GM23338 (cell line): ENCODE data around the gene SF3B3. TPM values are rescaled to one million over a fixed set of nuclear protein-coding genes. Genes with fewer than 3 reads are reported as not detected.

Source experiments
- ATAC-seq: fragments of 200-7000 bp; cut with Tn5 transposase; 3 replicates; pipeline ENCODE4 v1.9.1; 2020
- DNase-seq: peaks from one replicate; pipeline ENCODE4 v3.0.0-alpha.2; 2015; ENCODE audit warnings: low spot score
- H2AFZ ChIP-seq: fragments of 200-600 bp; sonication (generic); 2 replicates; pipeline ENCODE4 v1.8.0; 2016; ENCODE audit warnings: antibody characterized with exemption, mild to moderate bottlenecking, moderate library complexity
- H3F3A ChIP-seq: fragments of 200-600 bp; sonication (generic); replicated peaks from 2 replicates; pipeline ENCODE4 v1.8.0; 2017; ENCODE audit warnings: antibody characterized with exemption, mixed run types, low read depth
- H3K27ac ChIP-seq: fragments of 200-600 bp; sonication (generic); 2 replicates; pipeline ENCODE4 v1.6.1; 2016; ENCODE audit warnings: low read depth
- H3K27me3 ChIP-seq: fragments of 200-600 bp; sonication (generic); 2 replicates; pipeline ENCODE4 v1.8.0; 2016; ENCODE audit warnings: mild to moderate bottlenecking, mixed run types, moderate library complexity; ENCODE audit not compliant: insufficient read depth
- H3K36me3 ChIP-seq: fragments of 200-600 bp; sonication (generic); 2 replicates; pipeline ENCODE4 v1.8.0; 2016; ENCODE audit warnings: mild to moderate bottlenecking; ENCODE audit not compliant: insufficient read depth
- H3K4me1 ChIP-seq: fragments of 200-600 bp; sonication (generic); 2 replicates; pipeline ENCODE4 v1.8.0; 2016; ENCODE audit warnings: mild to moderate bottlenecking, moderate library complexity; ENCODE audit not compliant: insufficient read depth
- H3K4me2 ChIP-seq: fragments of 200-600 bp; sonication (generic); 2 replicates; pipeline ENCODE4 v1.7.1; 2017; ENCODE audit warnings: mixed run types
- H3K4me3 ChIP-seq: fragments of 200-600 bp; sonication (generic); 2 replicates; pipeline ENCODE4 v1.6.1; 2016; ENCODE audit warnings: mixed run types
- H3K79me2 ChIP-seq: fragments of 200-600 bp; sonication (generic); replicated peaks from 2 replicates; pipeline ENCODE4 v1.8.0; 2017; ENCODE audit warnings: mild to moderate bottlenecking; ENCODE audit not compliant: insufficient read depth
- H3K9me2 ChIP-seq: fragments of 200-600 bp; sonication (generic); 2 replicates; pipeline ENCODE4 v1.8.0; 2017; ENCODE audit not compliant: insufficient read depth
- H4K20me1 ChIP-seq: fragments of 200-600 bp; sonication (generic); replicated peaks from 2 replicates; pipeline ENCODE4 v1.8.0; 2017; ENCODE audit warnings: mild to moderate bottlenecking; ENCODE audit not compliant: insufficient read depth
- H3K27ac Mint-ChIP-seq: 2 replicates; pipeline ENCODE4 v1.8.0; 2020; ENCODE audit warnings: inconsistent platforms, mild to moderate bottlenecking, moderate library complexity, mixed read lengths
- H3K27me3 Mint-ChIP-seq: 3 replicates; pipeline ENCODE4 v1.8.0; 2022; ENCODE audit warnings: low read depth, mild to moderate bottlenecking, moderate library complexity, mixed read lengths, inconsistent platforms; ENCODE audit not compliant: insufficient read depth, poor library complexity
- H3K36me3 Mint-ChIP-seq: 3 replicates; pipeline ENCODE4 v1.8.0; 2021; ENCODE audit warnings: low read depth, mild to moderate bottlenecking, inconsistent platforms, moderate library complexity, mixed read lengths
- H3K4me1 Mint-ChIP-seq: 3 replicates; pipeline ENCODE4 v1.8.0; 2020; ENCODE audit warnings: mild to moderate bottlenecking, inconsistent platforms, mixed read lengths
- H3K4me3 Mint-ChIP-seq: 3 replicates; pipeline ENCODE4 v1.8.0; 2021; ENCODE audit warnings: moderate library complexity, mild to moderate bottlenecking, inconsistent platforms, mixed read lengths
- H3K9me3 Mint-ChIP-seq: 3 replicates; pipeline ENCODE4 v1.8.0; 2020; ENCODE audit warnings: moderate library complexity, mild to moderate bottlenecking, inconsistent platforms, mixed read lengths
- EZH2phosphoT487 ChIP-seq: fragments of 200-600 bp; sonication (generic); IDR thresholded peaks from one replicate; pipeline ENCODE4 v1.8.1; 2018; ENCODE audit warnings: antibody characterized with exemption; ENCODE audit not compliant: unreplicated experiment
- JUNB ChIP-seq: IDR thresholded peaks from one replicate; pipeline ENCODE4 v1.6.1; 2016; ENCODE audit warnings: antibody characterized with exemption; ENCODE audit not compliant: unreplicated experiment
- NANOG ChIP-seq: IDR thresholded peaks from 2 replicates; pipeline ENCODE4 v1.6.1; 2016; ENCODE audit warnings: antibody characterized with exemption, borderline replicate concordance
- POLR2AphosphoS5 ChIP-seq: IDR thresholded peaks from 2 replicates; pipeline ENCODE4 v1.6.1; 2016; ENCODE audit warnings: antibody characterized with exemption, low read depth
- REST ChIP-seq: IDR thresholded peaks from one replicate; pipeline ENCODE4 v1.6.1; 2018; ENCODE audit warnings: antibody characterized with exemption; ENCODE audit not compliant: unreplicated experiment
- STAT1 ChIP-seq: IDR thresholded peaks from one replicate; pipeline ENCODE4 v1.6.1; 2016; ENCODE audit warnings: antibody characterized with exemption; ENCODE audit not compliant: unreplicated experiment
- ZNF114 ChIP-seq: fragments of 250-450 bp; sonication (Bioruptor Pico); IDR thresholded peaks from 2 replicates; pipeline ENCODE4 v1.5.0; 2020; ENCODE audit warnings: mild to moderate bottlenecking, moderate library complexity
- ZNF331 ChIP-seq: fragments of 250-450 bp; sonication (Bioruptor Pico); IDR thresholded peaks from 2 replicates; pipeline ENCODE4 v1.5.0; 2020; ENCODE audit warnings: low read depth, mild to moderate bottlenecking, moderate library complexity
- ZNF462 ChIP-seq: fragments of 250-450 bp; sonication (Bioruptor Pico); IDR thresholded peaks from 2 replicates; pipeline ENCODE4 v1.5.0; 2020; ENCODE audit warnings: mild to moderate bottlenecking, moderate library complexity
- polyA plus RNA-seq: library from polyadenylated mRNA; unstranded; fragments of >200 nt; fragmentation: Nextera tagmentation; extraction: Ambion mirVana; gene quantifications from 2 replicates; pipeline ENCODE4 v1.2.1, GENCODE V29; 2016
- total RNA-seq: library from RNA; depleted of rRNA; stranded (reverse); fragments of >200 nt; shearing (Covaris generic); gene quantifications from 2 replicates; pipeline ENCODE4 v1.2.3, GENCODE V29; 2014

SF3B3 gene
- total and polyA plus RNA-seq, 2 experiments from 2014 or later, result 202 to 289 TPM

- TF ChIP-seq ZNF462 (CRISPR knock-in tag) (no peak), STAT1 (no peak), ZNF114 (CRISPR knock-in tag) (no peak), ZNF331 (CRISPR knock-in tag) (no peak), POLR2AphosphoS5 (no peak), JUNB (no peak), NANOG (no peak), EZH2phosphoT487 (no peak)
Observed at GRCh38 chr16:70496513-70496912, 27.1 kb upstream of the SF3B3 start (continued).

GRCh38 chr16:70508752-70509151, 14.9 kb upstream of the SF3B3 start:
- Mint-ChIP-seq H3K9me3 (no peaks in the 10 kb centered on the region), H3K36me3 (peaks cover 50% of the 10 kb centered on the region), H3K27ac (no peak overlapping the region), H3K4me3 (no peak overlapping the region), H3K27me3 (peaks cover 7% of the 10 kb centered on the region), H3K4me1 (no peaks in the 10 kb centered on the region)
- no peaks in the 10 kb centered on the region for H4K20me1 ChIP-seq
- DNase-seq (no peak), ATAC-seq (no peak)
- H3K4me2 ChIP-seq, result no peak overlapping the region
- H3K4me1 ChIP-seq, result no peaks in the 10 kb centered on the region
- H3F3A ChIP-seq, result peaks cover 9% of the 10 kb centered on the region; the same call in 1 of the 2 replicates
- no peak overlapping the region for H3K4me3 ChIP-seq
- H3K27ac ChIP-seq, result no peak overlapping the region
- no peaks in the 10 kb centered on the region for H3K79me2 ChIP-seq
- H3K36me3 ChIP-seq, result peaks cover 12% of the 10 kb centered on the region
- H2AFZ ChIP-seq, result no peak overlapping the region
- no peaks in the 10 kb centered on the region for H3K9me2 ChIP-seq
- H3K27me3 ChIP-seq, result no peaks in the 10 kb centered on the region
- TF ChIP-seq REST, result no peak
